A549 treated with Mapracorat at 1 μM for 4 hours (cell line): ENCODE data around the gene GBP5. TPM values are rescaled to one million over a fixed set of nuclear protein-coding genes. Genes with fewer than 3 reads are reported as not detected.

Source experiments
- total RNA-seq: library from RNA; stranded (reverse); fragments of 200-300 nt; extraction: Qiagen RNA extraction; gene quantifications from 5 replicates; pipeline ENCODE4 v1.2.3, GENCODE V29; 2022

Gene GBP5, protein sequence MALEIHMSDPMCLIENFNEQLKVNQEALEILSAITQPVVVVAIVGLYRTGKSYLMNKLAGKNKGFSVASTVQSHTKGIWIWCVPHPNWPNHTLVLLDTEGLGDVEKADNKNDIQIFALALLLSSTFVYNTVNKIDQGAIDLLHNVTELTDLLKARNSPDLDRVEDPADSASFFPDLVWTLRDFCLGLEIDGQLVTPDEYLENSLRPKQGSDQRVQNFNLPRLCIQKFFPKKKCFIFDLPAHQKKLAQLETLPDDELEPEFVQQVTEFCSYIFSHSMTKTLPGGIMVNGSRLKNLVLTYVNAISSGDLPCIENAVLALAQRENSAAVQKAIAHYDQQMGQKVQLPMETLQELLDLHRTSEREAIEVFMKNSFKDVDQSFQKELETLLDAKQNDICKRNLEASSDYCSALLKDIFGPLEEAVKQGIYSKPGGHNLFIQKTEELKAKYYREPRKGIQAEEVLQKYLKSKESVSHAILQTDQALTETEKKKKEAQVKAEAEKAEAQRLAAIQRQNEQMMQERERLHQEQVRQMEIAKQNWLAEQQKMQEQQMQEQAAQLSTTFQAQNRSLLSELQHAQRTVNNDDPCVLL
- total RNA-seq = 0.06 to 0.09 TPM (median 0.06 TPM) in 3 of 5 replicates, not detected in the others

DNA sequence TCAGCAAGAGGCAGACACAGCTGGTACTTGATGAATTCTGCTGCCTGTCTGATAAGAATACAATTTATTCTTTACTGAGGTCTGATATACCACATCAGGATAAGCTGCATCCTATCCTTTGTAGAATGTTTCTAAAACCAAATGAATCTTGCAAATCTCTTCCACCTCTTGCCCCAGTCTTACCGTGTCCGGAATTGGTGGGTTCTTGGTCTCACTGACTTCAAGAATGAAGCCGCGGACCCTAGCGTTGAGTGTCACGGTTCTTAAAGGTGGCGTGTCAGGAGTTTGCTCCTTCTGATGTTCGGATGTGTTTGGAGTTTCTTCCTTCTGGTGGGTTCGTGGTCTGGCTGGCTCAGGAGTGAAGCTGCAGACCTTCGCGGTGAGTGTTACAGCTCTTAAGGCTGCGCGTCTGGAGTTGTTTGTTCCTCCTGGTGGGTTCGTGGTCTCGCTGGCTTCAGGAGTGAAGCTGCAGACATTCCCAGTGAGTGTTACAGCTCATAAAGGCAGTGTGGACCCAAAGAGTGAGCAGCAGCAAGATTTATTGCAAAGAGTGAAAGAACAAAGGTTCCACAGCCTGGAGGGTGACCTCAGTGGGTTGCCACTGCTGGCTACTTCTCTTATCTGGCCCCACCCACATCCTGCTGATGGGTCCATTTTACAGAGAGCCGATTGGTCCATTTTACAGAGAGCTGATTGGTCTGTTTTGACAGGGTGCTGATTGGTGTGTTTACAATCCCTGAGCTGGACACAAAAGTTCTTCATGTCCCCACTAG, at the start of gene GBP5:
Gene GBP5 (minus strand): TSS at position 592 of the 773 bp plus-strand sequence. CDS start 3,305 bp downstream, outside the sequence.

Other genes starting within 250 kb of the GBP5 start
- 0.63 to 1.2 TPM (median 1.1 TPM) in 5 replicates for gene GBP3, start 250.0 kb downstream of the GBP5 start, total RNA-seq
- 0.14 to 0.48 TPM (median 0.19 TPM) in 5 replicates for gene GBP1, start 207.7 kb downstream of the GBP5 start, total RNA-seq
- gene GBP2, start 146.7 kb downstream of the GBP5 start, total RNA-seq = 0.63 to 1.1 TPM (median 0.81 TPM) in 5 replicates
- gene GBP7, start 96.9 kb downstream of the GBP5 start, total RNA-seq = not detected in 5 replicates
- gene GBP4, start 73.9 kb downstream of the GBP5 start, total RNA-seq = 0.07 to 0.08 TPM in 2 of 5 replicates, not detected in the others
- not detected in 5 replicates for gene GBP6, start 91.2 kb upstream of the GBP5 start, total RNA-seq